ENCODE data around the gene TFIP11.

DNA sequence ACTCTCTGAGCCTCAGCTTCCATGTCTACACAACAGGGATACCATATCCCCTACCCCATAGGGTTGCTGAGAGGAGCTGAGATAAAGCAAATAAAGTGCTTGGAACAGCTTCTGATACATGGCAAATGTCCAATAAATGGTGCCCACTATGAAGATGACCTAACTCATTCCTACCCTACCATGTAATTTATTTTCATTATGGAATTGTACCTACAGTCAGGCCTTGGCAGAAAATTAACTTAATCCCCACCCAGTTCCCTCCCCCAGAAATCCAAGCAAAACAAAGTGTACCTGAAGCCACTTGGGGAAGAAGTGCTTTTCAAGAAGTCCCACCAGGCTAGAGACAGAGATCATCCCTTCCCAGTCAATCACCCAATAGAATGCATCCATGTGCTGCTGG is 17.8 kb downstream of the TFIP11 start:
- TF ChIP-seq CTCF (IDR thresholded peaks at IDR 0.05; ENCODE audit: low read length) (no peak), EZH2 (IDR thresholded peaks at IDR 0.05; ENCODE audit: borderline replicate concordance, low read length) (no peak)
